Stimulated activated CD8-positive, alpha-beta memory T cell treated with anti-CD3 and anti-CD28 coated beads, Interleukin-2, amount 100 ng/mL, for 1 hour (primary cell): ENCODE data around the gene SLC16A5.
"Not testable (repeated sequence)": the region's sequence is repeated elsewhere in the genome, so short reads cannot be mapped to it uniquely, and the experiment has no call there.

Experiments used
- DNase-seq, 2 donors: peaks; one replicate each; pipeline ENCODE4 v3.0.0-alpha.2; 2020; ENCODE audit warnings: low read depth in 2 of 2

The SLC16A5 gene

DNA sequence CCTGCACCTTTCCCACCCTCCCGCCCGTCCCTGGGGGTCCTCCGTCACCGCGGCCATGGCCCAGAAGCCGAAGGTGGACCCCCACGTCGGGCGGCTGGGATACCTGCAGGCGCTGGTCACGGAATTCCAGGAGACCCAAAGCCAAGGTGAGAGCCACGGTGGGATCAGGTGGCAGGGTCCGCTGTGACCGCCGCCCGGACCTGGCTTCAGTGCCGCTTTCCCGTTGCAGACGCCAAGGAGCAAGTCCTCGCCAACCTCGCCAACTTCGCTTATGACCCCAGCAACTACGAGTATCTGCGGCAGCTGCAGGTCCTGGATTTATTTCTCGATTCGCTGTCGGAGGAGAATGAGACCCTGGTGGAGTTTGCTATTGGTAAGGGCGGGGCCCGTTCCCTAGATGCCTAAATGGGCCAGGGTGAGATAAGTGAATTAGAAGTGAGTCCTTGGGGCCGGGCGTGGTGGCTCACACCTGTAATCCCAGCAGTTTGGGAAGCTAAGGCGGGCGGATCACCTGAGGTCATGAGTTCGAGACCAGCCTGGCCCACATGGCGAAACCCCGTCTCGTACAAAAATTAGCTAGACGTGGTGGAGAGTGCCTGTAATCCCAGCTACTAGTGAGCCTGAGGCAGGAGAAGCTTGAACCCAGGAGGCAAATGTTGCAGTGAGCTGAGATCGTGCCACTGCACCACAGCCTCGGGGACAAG lies 22.6 kb downstream of the SLC16A5 start:
- DNase-seq, result no peak

DNA sequence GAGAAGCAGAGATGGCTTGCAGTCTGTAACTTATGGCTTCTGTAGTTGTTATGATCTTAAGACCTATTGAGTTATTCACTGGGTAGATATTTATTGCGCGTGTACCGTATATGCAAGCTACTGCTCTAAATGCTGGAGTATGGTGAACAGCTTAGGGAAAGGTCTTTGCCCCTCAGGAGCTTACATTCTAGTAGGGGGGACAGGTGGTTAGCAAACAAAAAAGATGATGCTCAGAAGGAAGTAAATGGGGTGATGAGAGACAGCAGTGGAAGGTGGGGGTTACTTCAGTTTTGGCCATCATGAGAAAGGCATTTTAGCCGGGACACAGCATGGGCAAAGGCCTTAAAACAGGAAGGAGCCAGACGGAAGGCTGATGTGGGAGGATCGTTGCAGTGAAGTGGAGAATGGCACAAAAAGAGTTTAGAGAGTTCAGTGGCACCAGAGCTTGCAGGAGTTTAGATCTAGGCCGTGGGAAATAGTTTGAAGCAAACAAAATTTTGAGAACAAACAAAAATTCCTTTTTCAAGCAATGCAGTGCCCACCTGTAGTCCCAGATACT lies 24.1 kb downstream of the SLC16A5 start:
- no peak for DNase-seq

DNA sequence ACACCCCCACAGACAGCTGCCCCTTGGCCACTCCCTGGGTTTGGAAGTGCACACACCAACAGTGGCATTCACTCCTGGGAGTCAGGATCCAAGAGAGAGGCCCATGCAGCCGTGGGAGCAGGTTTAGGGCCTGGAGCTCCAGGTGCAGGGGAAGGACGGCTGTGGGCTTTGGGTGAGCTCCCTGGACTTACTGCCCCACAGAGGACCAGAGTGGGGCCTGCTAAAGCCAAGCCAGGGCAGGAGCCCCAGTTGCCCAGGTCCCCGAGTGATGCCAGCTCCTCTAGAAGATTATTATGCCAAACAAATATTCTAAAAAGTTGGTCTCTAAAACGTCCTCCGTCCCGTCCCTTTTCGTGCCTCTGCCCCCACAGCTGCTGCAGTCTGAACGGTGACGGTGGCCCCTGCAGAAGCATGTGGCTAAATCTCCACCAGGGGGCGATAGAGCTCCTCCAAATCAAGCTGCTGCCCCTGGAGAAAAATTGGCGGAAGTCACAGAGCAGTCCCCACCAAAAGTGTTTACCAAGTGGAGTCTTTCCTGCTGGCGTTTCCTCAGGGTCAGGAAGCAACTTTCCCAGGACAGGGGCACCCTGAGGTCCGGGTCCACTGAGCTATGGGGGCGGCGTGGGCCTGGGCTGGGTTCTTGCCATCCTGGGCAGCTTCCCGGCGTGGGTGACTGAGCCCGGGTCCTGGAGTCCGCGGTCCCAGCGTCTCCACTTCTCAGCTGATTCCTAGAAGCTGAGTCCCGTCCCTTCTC lies 26.2 kb downstream of the SLC16A5 start:
- DNase-seq, result peak; percentile 79 to 83

DNA sequence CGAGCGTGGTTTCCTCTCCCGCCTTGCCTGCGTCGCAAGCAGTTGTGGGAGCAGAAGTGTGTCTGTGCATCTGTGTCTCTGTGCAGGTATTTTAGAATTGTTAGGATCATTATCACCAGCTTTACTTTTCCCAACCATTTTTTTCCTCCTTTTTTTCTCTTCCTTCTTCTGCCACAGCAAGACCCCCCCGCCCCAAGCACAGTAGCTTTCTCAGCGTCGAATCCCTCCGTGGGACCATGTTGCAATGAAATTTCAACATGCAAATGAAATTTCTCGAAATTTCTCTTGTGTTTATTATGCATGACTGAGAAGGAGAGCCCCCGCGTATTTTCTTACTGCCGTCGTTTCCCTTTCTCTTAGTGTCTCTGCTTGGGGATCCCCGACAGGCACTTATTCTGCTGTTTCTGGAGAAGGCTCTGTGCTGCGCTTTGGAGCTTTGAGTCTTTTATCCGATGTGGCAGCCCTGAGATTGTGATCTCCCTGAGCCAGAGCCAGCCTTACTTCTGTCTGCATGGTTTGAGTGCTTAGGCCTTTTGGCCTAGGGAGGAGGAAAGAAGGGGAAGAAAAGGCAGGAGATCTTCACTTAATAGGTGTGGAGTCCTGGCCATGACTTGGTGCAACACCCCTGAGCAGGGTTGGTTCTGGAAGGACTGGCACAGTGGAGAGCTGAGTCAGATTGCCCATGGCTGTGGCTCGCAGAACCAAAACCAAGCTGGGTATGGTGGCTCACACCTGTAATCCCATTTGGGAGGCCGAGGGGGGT lies 27.0 kb downstream of the SLC16A5 start:
- no peak for DNase-seq

DNA sequence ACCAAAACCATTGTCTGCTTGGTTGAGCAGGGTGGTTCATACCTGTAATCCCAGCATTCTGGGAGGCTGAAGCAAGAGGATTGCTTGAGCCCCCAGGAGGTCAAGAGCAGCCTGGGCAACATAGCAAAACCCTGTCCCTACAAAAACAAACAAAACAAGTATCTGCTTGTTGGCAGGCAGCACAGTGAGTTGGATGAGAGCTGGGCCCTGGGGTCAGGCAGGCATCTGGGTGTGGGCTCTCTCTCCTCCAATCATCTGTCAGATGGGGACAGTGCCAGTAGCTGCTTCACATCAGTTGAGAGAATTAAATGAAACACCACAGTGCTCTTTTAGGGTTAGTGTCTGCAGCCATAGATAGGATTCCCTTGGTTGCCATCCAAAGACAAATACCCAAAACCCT lies 27.8 kb downstream of the SLC16A5 start:
- no peak for DNase-seq

DNA sequence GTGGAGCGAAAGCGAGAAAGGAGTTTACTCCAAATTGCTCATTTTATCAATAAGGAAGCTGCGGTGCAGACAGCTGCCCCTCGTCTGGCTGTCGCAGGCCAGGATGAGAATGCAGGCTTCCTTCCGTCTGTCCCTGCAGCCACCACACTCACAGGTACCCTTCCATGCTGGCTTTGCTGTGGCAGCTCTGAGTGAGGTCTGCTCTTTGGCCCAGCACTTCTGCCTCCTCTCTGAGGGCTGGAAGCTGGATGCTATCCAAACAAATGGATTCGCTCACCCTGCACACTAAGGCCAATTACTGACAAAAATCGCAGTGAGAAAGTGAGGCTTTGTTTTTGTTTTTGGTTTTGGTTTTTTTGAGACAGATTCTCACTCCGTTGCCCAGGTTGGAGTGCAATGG lies 29.0 kb downstream of the SLC16A5 start:
- DNase-seq, result no peak

DNA sequence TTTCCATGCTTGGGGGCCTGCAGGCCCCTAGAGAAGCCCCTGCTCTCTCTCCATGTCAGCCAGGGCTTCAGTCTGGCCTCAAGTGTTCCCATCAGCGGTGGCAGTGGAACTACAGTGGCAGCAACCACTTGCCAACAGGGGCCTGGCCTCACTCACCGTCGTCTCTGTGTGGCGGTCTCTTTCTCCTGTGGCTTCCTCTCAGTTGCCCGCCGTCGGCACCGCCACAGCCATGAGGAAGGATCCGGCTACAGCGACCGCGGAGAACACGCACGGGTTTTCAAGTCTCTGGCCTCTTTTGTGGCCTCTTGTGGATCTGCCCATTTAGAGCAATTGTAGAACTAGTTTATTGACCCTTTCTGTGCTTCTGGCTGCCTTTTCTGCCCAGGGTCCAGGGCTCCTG lies 30.6 kb downstream of the SLC16A5 start:
- DNase-seq, result no peak

DNA sequence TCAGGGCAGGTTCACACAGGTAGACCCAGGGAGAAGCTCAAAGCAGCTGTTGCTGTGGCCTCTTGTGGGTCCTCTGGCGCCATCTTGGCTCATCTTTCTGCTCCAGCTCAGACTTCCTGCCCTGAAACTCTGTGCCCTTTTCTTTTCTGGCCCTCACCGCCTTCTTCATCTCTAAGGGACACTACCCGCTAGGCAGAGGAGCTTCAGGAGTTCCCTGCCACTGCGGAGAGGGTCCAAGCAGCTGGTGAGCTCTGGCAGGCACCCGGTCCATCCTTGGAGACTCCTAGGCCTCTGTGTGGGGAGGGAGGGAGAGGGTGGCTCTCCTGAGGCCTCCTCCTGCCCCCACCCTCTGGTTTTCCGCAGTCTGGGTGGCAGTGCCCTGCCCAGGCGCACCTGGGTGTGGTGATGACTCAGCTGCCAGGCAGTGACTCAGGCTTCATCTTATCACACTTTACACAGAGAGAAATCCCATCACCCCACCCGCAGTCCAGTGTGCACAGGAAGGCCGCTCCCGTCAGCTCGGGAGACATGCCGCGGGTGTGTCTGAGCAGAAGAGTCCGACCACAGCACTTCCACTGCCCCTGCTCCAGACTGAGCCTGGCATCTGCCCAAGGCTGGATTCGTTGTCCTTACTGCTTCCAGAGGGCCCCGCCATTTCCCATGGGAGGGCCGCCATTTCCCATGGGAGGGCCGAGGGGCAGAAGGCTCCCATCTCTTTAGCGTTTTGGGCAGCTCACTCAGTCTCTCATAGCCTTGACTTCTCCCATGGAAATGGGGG lies 36.5 kb downstream of the SLC16A5 start:
- peak in 1 of 2 donors; percentile 46 for DNase-seq

DNA sequence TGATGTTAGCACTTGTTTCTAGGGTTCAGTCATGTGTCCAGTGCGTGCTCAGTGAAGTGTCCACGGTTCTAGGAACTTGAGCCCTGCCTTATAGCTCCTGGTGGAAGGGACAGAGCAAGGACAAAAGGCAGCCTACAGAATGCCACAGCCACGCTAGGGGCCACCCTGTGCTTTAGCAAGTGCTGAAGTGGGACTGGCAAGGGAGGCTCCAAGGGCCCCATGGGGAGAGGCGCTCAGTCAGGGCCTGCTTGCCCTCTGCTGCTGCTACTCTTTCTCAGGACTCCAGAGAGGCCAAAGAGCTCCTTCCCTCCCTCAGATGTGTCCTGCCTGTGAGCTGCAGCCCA lies 37.0 kb downstream of the SLC16A5 start:
- no peak for DNase-seq

DNA sequence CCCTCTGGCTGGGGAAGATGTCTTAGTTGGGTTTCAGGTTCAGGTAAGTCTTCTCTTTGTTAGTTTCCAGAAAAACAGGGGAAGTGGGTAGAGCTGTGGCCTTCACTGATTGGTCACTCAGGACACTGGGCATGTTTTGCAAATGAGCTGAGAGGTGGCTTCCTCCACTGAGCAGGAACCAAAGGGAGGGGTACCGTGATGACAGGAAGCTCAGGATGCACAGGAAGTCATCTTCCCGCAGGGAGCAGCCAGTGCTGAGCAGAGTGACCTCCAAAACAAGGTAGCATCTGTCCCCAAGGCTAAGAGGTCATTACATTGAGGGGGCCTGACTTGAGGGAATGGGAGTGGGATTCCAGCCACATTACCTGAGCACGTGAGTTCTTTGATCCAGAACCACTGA lies 38.2 kb downstream of the SLC16A5 start:
- no peak for DNase-seq

DNA sequence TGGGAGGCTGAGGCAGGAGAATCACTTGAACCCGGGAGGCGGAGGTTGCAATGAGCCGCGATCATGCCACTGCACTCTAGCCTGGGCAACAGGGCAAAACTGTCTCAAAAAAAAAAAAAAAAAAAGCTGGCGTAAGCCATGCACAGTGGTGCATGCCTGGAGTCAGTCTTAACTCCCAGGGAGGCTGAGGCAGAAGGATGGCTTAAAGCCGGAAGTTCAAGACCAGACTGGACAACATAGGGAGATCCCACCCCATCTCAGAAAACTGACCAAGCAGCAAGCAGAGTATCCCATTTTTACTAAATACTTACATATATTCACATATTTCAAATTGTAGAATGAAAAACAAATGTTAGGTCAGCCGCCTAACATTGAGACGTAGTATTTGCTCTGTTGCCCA lies 39.2 kb downstream of the SLC16A5 start:
- no peak for DNase-seq

DNA sequence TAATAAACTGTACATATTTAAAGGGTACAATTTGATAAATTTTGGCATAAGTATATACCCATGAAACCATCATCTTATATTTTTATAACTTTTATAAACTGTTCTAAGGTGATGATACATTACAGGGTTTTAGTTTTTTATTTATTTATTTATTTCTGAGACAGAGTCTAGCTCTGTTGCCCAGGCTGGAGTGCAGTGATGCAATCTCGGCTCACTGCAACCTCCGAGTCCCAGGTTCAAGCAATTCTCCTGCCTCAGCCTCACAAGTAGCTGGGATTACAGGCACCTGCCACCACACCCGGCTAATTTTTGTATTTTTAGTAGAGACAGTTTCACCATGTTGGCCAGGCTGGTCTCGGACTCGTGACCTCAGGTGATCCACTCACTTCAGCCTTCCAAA lies 40.2 kb downstream of the SLC16A5 start:
- not testable (repeated sequence) for DNase-seq

DNA sequence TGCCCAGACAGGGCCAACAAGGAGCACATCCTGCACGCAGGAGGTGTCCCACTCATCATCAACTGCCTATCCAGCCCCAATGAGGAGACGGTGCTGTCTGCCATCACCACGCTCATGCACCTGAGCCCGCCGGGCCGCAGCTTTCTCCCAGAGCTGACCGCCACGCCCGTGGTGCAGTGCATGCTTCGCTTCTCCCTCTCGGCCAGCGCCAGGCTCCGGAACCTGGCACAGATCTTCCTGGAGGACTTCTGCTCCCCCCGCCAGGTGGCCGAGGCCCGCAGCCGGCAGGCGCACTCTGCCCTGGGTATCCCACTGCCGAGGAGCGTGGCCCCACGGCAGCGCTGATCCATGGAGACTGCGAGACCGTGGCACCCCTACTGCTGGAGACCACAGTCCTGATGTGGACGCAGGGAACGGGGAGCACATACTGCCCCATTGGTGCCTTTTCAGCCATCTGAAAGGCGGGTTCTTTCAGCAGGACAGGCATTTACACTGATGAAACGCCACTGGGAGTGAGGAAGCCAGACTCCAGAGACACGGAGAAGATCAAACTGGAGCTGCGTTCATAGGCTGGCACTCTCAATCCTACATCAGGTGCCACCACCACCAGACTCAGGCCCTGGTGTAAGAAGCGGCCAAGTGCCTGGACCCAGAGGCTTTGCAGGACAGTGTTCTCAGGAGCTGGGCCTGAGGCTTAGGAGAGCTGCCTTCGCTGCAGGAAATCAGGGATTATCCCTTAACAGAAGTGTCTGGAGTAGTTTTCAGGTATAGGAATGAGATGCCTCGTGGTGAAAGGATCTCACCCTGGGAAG lies 41.1 kb downstream of the SLC16A5 start:
- no peak for DNase-seq

DNA sequence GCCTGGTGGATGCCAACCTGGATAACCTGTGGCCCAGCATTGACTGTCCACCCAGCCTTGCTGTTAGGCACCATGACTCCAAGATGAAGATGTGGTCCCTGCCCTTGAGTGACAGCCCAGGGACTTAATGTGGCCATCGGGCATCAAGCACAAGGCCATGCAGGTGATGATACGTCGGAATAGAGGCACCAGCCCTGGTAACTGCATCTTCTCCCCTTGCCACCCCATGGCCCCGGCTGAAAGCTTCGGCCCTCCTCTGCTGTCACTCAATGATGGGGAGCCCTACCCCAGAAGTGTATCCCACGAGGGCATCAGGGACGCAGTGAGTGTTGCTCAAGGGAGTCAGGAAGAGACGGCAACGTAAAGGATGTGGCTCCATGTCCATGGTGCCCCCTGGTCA lies 41.8 kb downstream of the SLC16A5 start:
- DNase-seq, result no peak

DNA sequence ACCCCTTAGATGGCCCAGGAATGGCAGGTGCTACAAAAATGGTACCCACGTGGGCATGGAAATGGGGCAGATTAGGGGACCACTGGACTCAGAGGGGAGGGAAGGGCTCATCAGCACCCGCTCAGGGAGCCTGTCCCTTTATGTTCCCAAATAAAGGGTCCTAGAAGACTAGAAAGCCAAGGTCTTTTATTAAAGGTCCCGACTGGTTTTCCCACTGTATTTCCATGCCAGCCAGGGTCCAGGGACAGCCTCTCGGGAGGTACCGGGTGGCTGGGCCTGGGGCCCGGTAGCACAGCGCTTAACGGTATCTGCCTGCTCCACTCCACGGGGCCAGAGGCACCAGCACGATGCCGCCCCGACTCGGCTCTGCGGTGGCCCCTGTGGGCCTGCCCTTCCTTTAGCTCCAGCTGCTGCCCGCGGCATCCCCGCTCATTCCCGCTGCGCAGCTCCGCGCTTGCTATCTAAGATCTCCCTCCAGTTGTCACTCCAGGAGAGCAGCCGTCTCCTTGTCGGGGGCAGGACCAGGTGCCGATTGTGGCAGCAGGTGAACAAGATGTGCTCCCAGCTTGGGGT lies 42.4 kb downstream of the SLC16A5 start:
- no peak for DNase-seq

DNA sequence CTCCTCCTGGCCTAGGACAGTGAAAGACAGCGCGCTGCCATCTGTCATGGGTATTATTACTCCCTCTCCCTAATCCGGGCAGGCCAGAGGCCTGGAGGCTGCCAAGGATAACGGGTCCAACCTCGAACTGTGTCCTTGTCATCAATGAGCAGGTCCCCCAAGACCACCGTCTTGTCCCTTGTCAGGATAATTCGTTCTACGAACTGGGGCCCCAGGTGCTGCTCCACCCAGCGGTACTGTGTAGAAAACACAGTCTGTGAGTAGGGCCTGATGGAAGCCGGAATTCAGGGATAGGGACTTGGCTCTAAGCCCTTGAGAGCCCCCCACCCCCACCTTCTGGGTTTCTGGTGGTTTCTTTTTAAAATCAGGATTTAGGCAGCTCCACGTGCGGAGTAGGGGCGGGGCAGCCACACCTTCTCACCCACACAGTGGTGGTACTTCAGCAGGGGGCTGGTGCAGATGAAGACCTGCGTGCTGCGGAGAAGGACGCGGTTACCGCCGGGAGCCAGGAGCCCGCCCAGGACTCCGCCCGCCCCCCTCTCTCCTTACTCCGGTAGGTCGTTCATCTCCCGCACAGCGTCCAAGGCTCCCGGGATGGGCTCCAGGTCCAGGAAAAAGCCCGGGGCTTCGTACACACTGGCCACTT lies 43.0 kb downstream of the SLC16A5 start:
- no peak for DNase-seq

DNA sequence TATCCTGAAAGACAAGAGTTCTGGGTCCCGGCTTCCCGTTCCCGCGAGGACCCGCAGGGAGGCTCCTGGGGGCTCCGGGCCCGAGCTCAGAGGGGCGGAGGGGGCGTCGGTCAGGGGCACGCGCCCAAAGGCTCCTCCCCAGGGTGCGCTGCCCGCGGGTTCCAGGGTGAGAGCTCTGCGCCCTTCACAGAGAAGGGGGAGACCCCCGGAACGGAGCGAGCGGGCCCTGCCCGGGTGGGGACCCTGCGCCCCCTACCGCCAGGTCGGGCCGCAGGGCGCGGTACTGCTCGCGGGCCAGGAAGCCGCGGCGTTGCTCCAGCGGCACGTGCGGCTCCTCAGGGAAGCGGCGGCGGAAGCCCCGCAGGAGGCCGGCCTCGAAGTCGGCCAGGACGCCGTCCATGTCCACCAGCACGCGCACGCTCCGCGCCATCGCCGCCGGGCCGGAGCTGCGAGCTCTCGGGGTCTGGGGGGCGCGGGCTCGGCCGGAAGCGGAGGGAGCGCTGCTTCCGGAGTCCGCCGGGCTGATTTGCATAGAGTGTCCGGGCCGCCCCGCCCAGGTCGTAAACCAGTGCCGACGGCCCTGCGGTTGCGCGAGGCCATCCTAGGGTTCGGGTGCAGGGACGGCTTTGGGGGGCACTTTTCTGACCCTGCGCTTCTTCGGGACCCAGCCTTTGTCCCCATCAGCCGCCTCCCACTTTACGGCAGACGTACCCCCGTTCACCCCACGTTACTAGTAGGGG lies 43.7 kb downstream of the SLC16A5 start, which contains the start of gene NT5C:
TSS of gene NT5C (minus strand) at position 465 of the 740 bp plus-strand sequence. CDS start at position 430, 35 bp downstream.
- peak; percentile 38 to 41 for DNase-seq

DNA sequence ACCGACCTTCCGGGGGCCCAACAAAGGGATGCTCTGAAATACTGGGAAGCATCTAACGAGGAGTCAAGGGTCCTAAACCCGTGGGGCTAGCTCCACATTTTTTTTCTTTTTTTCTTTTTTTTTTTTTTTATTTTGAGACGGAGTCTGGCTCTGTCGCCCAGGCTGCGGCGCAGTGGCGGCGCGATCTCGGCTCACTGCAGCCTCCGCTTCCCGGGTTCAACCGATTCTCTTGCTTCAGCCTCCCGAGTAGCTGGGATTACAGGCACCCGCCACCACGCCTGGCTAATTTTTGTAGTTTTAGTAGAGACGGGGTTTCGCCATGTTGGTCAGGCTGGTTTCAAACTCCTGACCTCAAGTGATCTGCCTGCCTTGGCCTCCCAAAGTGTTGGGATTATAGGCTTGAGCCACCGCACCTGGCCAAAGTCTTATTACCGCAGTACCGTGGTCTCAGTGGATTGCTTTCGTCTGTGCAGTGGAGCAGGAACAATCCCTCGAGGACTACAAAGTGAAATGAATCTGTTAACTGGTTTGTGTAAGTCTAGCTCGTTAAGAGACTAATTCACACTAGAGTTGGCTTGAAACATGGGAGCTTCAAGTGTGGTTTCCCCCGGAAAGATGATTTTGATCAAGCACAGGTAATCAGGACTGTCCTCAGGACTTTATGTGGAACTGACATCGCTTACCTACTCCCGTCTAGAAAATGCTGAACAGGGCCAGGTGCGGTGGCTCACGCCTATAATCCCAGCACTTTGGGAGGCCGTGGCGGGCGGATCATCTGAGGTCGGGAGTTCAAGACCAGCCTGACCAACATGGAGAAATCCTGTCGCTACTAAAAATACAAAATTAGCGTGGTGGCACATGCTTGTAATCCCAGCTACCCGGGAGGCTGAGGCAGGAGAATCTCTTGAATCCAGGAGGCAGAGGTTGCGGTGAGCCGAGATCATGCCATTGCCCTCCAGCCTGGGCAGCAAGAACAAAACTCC lies 44.6 kb downstream of the SLC16A5 start:
- not testable (repeated sequence) for DNase-seq
